HEK293 (cell line): Measurements from ENCODE around the gene SNTA1.

ENCODE experiments used
- CTCF ChIA-PET: fragments of 350-600 bp; formaldehyde crosslinking; extraction: SDS; loops from one replicate; lab custom pipeline; 2021; ENCODE audit warnings: antibody characterized with exemption; lab: Yijun Ruan, JAX
- POLR2A ChIA-PET: fragments of 300-600 bp; formaldehyde crosslinking; extraction: SDS; loops from one replicate; lab custom pipeline; 2020; ENCODE audit warnings: antibody characterized with exemption, inconsistent platforms; lab: Yijun Ruan, JAX
- H3K27ac ChIP-seq: fragments of 200-500 bp; sonication (Bioruptor generic); 2 replicates; pipeline ENCODE4 v1.5.1; 2014; ENCODE audit warnings: low read depth, low read length, control low read depth, inconsistent platforms; ENCODE audit errors: extremely low read depth
- H3K36me3 ChIP-seq, 2 experiments: fragments of 200-500 bp in 1 of 2; sonication (Bioruptor generic) in 1 of 2; 1 replicate in 1 of 2; 2 replicates in 1 of 2; pipeline ENCODE4 v1.5.1; 2014 to 2017; ENCODE audit warnings: inconsistent platforms in 2 of 2, low read length in 2 of 2; ENCODE audit not compliant: control insufficient read depth in 2 of 2, insufficient read depth in 1 of 2
- H3K4me1 ChIP-seq: fragments of 200-500 bp; sonication (Bioruptor generic); 2 replicates; pipeline ENCODE4 v1.5.1; 2014; ENCODE audit warnings: mild to moderate bottlenecking, low read length, inconsistent platforms; ENCODE audit not compliant: control insufficient read depth, insufficient read depth
- H3K4me3 ChIP-seq: 2 replicates; pipeline ENCODE4 v1.5.1; 2011; ENCODE audit warnings: low read depth, mild to moderate bottlenecking, control low read depth, low read length, moderate library complexity
- H3K9me3 ChIP-seq: fragments of 200-500 bp; sonication (Bioruptor generic); 2 replicates; pipeline ENCODE4 v1.5.1; 2014; ENCODE audit warnings: low read depth, low read length, inconsistent platforms; ENCODE audit not compliant: control insufficient read depth, insufficient read depth
- BCL11B ChIP-seq: fragments of 450-650 bp; formaldehyde crosslinking; IDR thresholded peaks from 2 replicates; pipeline ENCODE4 v1.5.1; 2016; ENCODE audit warnings: low read depth, missing biosample characterization, missing genetic modification characterization
- GLI2 ChIP-seq: fragments of 450-650 bp; formaldehyde crosslinking; IDR thresholded peaks from 2 replicates; pipeline ENCODE4; 2017; ENCODE audit warnings: missing biosample characterization, missing genetic modification characterization, low read depth, borderline replicate concordance
- KLF7 ChIP-seq: fragments of 450-650 bp; formaldehyde crosslinking; IDR thresholded peaks from 2 replicates; pipeline ENCODE4 v1.5.1; 2016; ENCODE audit warnings: missing biosample characterization, missing genetic modification characterization, borderline replicate concordance
- OVOL3 ChIP-seq: fragments of 450-650 bp; formaldehyde crosslinking; IDR thresholded peaks from 2 replicates; pipeline ENCODE4 v1.5.1; 2016; ENCODE audit warnings: missing biosample characterization, missing genetic modification characterization
- ZNF2 ChIP-seq: fragments of 450-650 bp; formaldehyde crosslinking; IDR thresholded peaks from 2 replicates; pipeline ENCODE4 v1.5.1; 2016; ENCODE audit warnings: missing biosample characterization, missing genetic modification characterization
- ZNF223 ChIP-seq: fragments of 450-650 bp; formaldehyde crosslinking; IDR thresholded peaks from 2 replicates; pipeline ENCODE4 v1.5.1; 2016; ENCODE audit warnings: missing biosample characterization, missing genetic modification characterization
- ZNF23 ChIP-seq: fragments of 450-650 bp; formaldehyde crosslinking; IDR thresholded peaks from 2 replicates; pipeline ENCODE4 v1.5.1; 2016; ENCODE audit warnings: missing biosample characterization, missing genetic modification characterization, borderline replicate concordance
- ZNF341 ChIP-seq: fragments of 450-650 bp; formaldehyde crosslinking; IDR thresholded peaks from 2 replicates; pipeline ENCODE4; 2016; ENCODE audit warnings: low read depth, missing biosample characterization, missing genetic modification characterization
- ZNF350 ChIP-seq: fragments of 450-650 bp; formaldehyde crosslinking; IDR thresholded peaks from 2 replicates; pipeline ENCODE4 v1.5.0; 2017; ENCODE audit warnings: missing biosample characterization, mild to moderate bottlenecking, missing genetic modification characterization
- ZNF433 ChIP-seq: fragments of 450-650 bp; formaldehyde crosslinking; IDR thresholded peaks from 2 replicates; pipeline ENCODE4 v1.5.1; 2016; ENCODE audit warnings: missing biosample characterization, missing genetic modification characterization, low read depth
- ZNF514 ChIP-seq: fragments of 450-650 bp; formaldehyde crosslinking; IDR thresholded peaks from 2 replicates; pipeline ENCODE4 v1.5.1; 2016; ENCODE audit warnings: missing biosample characterization, missing genetic modification characterization
- ZNF521 ChIP-seq: fragments of 450-650 bp; formaldehyde crosslinking; IDR thresholded peaks from 2 replicates; pipeline ENCODE4 v1.5.1; 2017; ENCODE audit warnings: missing biosample characterization, mild to moderate bottlenecking, missing genetic modification characterization
- ZNF610 ChIP-seq: fragments of 450-650 bp; formaldehyde crosslinking; IDR thresholded peaks from 2 replicates; pipeline ENCODE4 v1.5.1; 2016; ENCODE audit warnings: missing biosample characterization, missing genetic modification characterization, borderline replicate concordance
- ZNF623 ChIP-seq: fragments of 450-650 bp; formaldehyde crosslinking; IDR thresholded peaks from 2 replicates; pipeline ENCODE4 v1.5.1; 2016; ENCODE audit warnings: missing biosample characterization, missing genetic modification characterization
- ZNF629 ChIP-seq: fragments of 450-650 bp; formaldehyde crosslinking; IDR thresholded peaks from 2 replicates; pipeline ENCODE4 v1.5.1; 2017; ENCODE audit warnings: missing biosample characterization, missing genetic modification characterization
- TF ChIP-seq, protein P1 (sequence below): fragments of 450-650 bp; formaldehyde crosslinking; IDR thresholded peaks from 2 replicates; pipeline ENCODE4 v1.5.1; 2016; ENCODE audit warnings: missing biosample characterization, missing genetic modification characterization
- TF ChIP-seq, protein P2 (sequence below): fragments of 450-650 bp; formaldehyde crosslinking; IDR thresholded peaks from 2 replicates; pipeline ENCODE4 v1.5.1; 2016; ENCODE audit warnings: missing biosample characterization, missing genetic modification characterization
- TF ChIP-seq, protein P3 (sequence below): fragments of 450-650 bp; formaldehyde crosslinking; IDR thresholded peaks from 2 replicates; pipeline ENCODE4 v1.5.1; 2016; ENCODE audit warnings: missing biosample characterization, missing genetic modification characterization, borderline replicate concordance
- TF ChIP-seq, protein P4 (sequence below): fragments of 450-650 bp; formaldehyde crosslinking; IDR thresholded peaks from 2 replicates; pipeline ENCODE4 v1.5.1; 2016; ENCODE audit warnings: missing biosample characterization, missing genetic modification characterization
- TF ChIP-seq, protein P5 (sequence below): fragments of 450-650 bp; formaldehyde crosslinking; conservative IDR thresholded peaks from 2 replicates; pipeline ENCODE4 v1.5.1; 2016; ENCODE audit warnings: low read depth, missing biosample characterization, missing genetic modification characterization
- TF ChIP-seq, protein P6 (sequence below): fragments of 450-650 bp; formaldehyde crosslinking; conservative IDR thresholded peaks from 2 replicates; pipeline ENCODE4 v1.5.1; 2016; ENCODE audit warnings: low read depth, missing biosample characterization, missing genetic modification characterization

The SNTA1 gene

DNA sequence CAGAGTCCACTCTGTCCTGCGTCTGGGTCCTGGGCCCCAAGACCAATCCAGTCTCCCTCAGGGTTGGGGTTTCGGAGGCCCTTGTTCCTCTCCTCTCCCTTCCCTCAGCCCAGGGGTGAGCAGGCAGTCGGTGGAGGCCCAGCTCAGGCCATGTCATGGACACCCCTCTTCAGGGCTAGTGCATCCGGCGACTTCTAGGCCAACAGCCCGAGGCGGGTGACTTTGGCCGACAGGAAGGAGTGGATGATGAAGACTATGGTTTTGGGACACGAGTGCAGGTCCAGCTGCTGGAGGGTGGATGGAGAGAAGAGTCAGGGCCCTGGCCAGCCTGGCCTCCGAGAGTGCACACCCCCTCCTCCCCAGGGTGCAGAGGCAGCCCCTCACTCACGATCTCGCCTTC is 35.2 kb downstream of the SNTA1 start:
- TF ChIP-seq ZNF514 (tag by site-specific recombination) (no peak), ZNF521 (no peak), ZNF350 (tag by site-specific recombination) (no peak), KLF7 (no peak), ZNF341 (tag by site-specific recombination) (no peak), GLI2 (tag by site-specific recombination) (no peak), OVOL3 (tag by site-specific recombination) (no peak), BCL11B (tag by site-specific recombination) (no peak), ZNF23 (tag by site-specific recombination) (no peak), ZNF433 (no peak)
- TF ChIP-seq, protein P1, sequence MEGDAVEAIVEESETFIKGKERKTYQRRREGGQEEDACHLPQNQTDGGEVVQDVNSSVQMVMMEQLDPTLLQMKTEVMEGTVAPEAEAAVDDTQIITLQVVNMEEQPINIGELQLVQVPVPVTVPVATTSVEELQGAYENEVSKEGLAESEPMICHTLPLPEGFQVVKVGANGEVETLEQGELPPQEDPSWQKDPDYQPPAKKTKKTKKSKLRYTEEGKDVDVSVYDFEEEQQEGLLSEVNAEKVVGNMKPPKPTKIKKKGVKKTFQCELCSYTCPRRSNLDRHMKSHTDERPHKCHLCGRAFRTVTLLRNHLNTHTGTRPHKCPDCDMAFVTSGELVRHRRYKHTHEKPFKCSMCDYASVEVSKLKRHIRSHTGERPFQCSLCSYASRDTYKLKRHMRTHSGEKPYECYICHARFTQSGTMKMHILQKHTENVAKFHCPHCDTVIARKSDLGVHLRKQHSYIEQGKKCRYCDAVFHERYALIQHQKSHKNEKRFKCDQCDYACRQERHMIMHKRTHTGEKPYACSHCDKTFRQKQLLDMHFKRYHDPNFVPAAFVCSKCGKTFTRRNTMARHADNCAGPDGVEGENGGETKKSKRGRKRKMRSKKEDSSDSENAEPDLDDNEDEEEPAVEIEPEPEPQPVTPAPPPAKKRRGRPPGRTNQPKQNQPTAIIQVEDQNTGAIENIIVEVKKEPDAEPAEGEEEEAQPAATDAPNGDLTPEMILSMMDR (tag by site-specific recombination), result no peak
- TF ChIP-seq, protein P2, sequence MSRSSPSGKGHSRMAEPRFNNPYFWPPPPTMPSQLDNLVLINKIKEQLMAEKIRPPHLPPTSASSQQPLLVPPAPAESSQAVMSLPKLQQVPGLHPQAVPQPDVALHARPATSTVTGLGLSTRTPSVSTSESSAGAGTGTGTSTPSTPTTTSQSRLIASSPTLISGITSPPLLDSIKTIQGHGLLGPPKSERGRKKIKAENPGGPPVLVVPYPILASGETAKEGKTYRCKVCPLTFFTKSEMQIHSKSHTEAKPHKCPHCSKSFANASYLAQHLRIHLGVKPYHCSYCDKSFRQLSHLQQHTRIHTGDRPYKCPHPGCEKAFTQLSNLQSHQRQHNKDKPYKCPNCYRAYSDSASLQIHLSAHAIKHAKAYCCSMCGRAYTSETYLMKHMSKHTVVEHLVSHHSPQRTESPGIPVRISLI (tag by site-specific recombination), result no peak
- TF ChIP-seq, protein P3, sequence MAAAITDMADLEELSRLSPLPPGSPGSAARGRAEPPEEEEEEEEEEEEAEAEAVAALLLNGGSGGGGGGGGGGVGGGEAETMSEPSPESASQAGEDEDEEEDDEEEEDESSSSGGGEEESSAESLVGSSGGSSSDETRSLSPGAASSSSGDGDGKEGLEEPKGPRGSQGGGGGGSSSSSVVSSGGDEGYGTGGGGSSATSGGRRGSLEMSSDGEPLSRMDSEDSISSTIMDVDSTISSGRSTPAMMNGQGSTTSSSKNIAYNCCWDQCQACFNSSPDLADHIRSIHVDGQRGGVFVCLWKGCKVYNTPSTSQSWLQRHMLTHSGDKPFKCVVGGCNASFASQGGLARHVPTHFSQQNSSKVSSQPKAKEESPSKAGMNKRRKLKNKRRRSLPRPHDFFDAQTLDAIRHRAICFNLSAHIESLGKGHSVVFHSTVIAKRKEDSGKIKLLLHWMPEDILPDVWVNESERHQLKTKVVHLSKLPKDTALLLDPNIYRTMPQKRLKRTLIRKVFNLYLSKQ, result no peak
- TF ChIP-seq, protein P4, sequence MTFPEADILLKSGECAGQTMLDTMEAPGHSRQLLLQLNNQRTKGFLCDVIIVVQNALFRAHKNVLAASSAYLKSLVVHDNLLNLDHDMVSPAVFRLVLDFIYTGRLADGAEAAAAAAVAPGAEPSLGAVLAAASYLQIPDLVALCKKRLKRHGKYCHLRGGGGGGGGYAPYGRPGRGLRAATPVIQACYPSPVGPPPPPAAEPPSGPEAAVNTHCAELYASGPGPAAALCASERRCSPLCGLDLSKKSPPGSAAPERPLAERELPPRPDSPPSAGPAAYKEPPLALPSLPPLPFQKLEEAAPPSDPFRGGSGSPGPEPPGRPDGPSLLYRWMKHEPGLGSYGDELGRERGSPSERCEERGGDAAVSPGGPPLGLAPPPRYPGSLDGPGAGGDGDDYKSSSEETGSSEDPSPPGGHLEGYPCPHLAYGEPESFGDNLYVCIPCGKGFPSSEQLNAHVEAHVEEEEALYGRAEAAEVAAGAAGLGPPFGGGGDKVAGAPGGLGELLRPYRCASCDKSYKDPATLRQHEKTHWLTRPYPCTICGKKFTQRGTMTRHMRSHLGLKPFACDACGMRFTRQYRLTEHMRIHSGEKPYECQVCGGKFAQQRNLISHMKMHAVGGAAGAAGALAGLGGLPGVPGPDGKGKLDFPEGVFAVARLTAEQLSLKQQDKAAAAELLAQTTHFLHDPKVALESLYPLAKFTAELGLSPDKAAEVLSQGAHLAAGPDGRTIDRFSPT (tag by site-specific recombination), result no peak
- no peaks in the 10 kb centered on the region for H3K9me3 ChIP-seq
- no peak overlapping the region for H3K4me3 ChIP-seq
- ChIA-PET CTCF (no interaction called here), POLR2A (no interaction called here)
- no peak overlapping the region for H3K27ac ChIP-seq
- peaks cover 0 to 65% of the 10 kb centered on the region in 2 experiments; a peak in 2 of 3 replicates for H3K36me3 ChIP-seq
- H3K4me1 ChIP-seq, result no peaks in the 10 kb centered on the region

DNA sequence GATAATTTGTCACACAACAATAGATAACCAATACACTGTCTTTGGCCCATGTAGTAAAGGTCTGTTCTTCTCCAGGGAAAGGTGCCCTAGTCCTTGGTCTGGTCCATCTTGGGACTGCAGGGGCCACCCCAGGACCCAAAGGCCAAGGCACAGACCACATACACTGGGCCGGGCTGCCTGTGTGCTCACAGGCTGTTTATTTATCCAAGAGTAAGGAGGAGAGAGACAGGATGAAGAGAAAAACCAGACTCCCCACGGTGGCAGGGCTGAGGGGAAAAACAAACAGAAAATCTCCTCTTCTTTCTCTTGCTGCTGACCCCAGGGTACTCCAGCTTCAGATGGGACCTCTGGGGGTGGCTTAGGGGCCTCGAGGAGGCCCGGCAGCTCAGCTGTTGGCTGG is 35.8 kb downstream of the SNTA1 start:
- ChIA-PET POLR2A (no interaction called here), CTCF (interaction anchor here (0.5 kb wide), 1 partner anchor 143 kb away, joined by 3 read pairs; no protein-coding TSS in a partner anchor)
- Histone ChIP-seq H3K27ac (no peak overlapping the region), H3K36me3 (peaks cover 0 to 65% of the 10 kb centered on the region in 2 experiments; a peak in 2 of 3 replicates), H3K9me3 (no peaks in the 10 kb centered on the region), H3K4me3 (no peak overlapping the region), H3K4me1 (no peaks in the 10 kb centered on the region)
- TF ChIP-seq ZNF223 (tag by site-specific recombination) (no peak), ZNF629 (tag by site-specific recombination) (no peak), ZNF2 (tag by site-specific recombination) (no peak), ZNF623 (tag by site-specific recombination) (no peak), ZNF610 (no peak)
- TF ChIP-seq, protein P5, sequence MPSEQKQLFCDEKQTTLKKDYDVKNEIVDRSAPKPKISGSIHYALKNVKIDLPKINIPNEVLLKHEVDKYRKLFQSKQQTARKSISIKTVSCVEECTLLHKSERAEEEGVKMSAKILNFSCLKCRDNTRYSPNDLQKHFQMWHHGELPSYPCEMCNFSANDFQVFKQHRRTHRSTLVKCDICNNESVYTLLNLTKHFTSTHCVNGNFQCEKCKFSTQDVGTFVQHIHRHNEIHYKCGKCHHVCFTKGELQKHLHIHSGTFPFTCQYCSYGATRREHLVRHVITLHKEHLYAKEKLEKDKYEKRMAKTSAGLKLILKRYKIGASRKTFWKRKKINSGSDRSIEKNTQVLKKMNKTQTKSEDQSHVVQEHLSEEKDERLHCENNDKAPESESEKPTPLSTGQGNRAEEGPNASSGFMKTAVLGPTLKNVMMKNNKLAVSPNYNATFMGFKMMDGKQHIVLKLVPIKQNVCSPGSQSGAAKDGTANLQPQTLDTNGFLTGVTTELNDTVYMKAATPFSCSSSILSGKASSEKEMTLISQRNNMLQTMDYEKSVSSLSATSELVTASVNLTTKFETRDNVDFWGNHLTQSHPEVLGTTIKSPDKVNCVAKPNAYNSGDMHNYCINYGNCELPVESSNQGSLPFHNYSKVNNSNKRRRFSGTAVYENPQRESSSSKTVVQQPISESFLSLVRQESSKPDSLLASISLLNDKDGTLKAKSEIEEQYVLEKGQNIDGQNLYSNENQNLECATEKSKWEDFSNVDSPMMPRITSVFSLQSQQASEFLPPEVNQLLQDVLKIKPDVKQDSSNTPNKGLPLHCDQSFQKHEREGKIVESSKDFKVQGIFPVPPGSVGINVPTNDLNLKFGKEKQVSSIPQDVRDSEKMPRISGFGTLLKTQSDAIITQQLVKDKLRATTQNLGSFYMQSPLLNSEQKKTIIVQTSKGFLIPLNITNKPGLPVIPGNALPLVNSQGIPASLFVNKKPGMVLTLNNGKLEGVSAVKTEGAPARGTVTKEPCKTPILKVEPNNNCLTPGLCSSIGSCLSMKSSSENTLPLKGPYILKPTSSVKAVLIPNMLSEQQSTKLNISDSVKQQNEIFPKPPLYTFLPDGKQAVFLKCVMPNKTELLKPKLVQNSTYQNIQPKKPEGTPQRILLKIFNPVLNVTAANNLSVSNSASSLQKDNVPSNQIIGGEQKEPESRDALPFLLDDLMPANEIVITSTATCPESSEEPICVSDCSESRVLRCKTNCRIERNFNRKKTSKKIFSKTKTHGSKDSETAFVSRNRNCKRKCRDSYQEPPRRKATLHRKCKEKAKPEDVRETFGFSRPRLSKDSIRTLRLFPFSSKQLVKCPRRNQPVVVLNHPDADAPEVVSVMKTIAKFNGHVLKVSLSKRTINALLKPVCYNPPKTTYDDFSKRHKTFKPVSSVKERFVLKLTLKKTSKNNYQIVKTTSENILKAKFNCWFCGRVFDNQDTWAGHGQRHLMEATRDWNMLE (tag by site-specific recombination), result no peak
- TF ChIP-seq, protein P6, sequence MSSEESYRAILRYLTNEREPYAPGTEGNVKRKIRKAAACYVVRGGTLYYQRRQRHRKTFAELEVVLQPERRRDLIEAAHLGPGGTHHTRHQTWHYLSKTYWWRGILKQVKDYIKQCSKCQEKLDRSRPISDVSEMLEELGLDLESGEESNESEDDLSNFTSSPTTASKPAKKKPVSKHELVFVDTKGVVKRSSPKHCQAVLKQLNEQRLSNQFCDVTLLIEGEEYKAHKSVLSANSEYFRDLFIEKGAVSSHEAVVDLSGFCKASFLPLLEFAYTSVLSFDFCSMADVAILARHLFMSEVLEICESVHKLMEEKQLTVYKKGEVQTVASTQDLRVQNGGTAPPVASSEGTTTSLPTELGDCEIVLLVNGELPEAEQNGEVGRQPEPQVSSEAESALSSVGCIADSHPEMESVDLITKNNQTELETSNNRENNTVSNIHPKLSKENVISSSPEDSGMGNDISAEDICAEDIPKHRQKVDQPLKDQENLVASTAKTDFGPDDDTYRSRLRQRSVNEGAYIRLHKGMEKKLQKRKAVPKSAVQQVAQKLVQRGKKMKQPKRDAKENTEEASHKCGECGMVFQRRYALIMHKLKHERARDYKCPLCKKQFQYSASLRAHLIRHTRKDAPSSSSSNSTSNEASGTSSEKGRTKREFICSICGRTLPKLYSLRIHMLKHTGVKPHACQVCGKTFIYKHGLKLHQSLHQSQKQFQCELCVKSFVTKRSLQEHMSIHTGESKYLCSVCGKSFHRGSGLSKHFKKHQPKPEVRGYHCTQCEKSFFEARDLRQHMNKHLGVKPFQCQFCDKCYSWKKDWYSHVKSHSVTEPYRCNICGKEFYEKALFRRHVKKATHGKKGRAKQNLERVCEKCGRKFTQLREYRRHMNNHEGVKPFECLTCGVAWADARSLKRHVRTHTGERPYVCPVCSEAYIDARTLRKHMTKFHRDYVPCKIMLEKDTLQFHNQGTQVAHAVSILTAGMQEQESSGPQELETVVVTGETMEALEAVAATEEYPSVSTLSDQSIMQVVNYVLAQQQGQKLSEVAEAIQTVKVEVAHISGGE (tag by site-specific recombination), result no peak
